ENCODE results near the gene NEUROG3. TPM values are rescaled to one million over a fixed set of nuclear protein-coding genes. Genes with fewer than 3 reads are reported as not detected.

Gene NEUROG3
- total and polyA plus RNA-seq, 12 donors: 0.07 to 0.78 (median 0.38) TPM; not detected in 8

- Histone ChIP-seq H3K27ac (no peak overlapping the region), H3K9me3 (replicated peaks in 1 of 3) (no peaks in the 10 kb centered on the region), H3K4me3 (no peak overlapping the region), H3K4me1 (replicated peaks in 1 of 2) (peaks cover 0 to 6% of the 10 kb centered on the region in 2 donors), H3K36me3 (replicated peaks in 1 of 2) (no peaks in the 10 kb centered on the region), H3K27me3 (peaks cover 90% of the 10 kb centered on the region)
- no peak for DNase-seq
- 3 to 5% (median 3%) methylated on average over 16 to 23 of the region's 23 CpGs for WGBS, 4 donors
- intact Hi-C loops (cut with DNase I): no loop called here
- no peak for TF ChIP-seq CTCF (IDR thresholded peaks at IDR 0.05)
- TF ChIP-seq POLR2A (IDR thresholded peaks at IDR 0.05): no peak
Observed at GRCh38 chr10:69569396-69569934, 3.8 kb downstream of the NEUROG3 start.

- TF ChIP-seq POLR2A (IDR thresholded peaks at IDR 0.05) (no peak), CTCF (IDR thresholded peaks at IDR 0.05) (no peak)
- DNase-seq: no peak
- WGBS, 4 donors: 3 to 8% (median 4%) methylated on average over 24 to 41 of the region's 41 CpGs
- H3K27ac ChIP-seq: no peak overlapping the region
- peaks cover 0 to 6% of the 10 kb centered on the region in 2 donors for H3K4me1 ChIP-seq (replicated peaks in 1 of 2)
- H3K36me3 ChIP-seq (replicated peaks in 1 of 2): no peaks in the 10 kb centered on the region
- H3K27me3 ChIP-seq: peaks cover 82% of the 10 kb centered on the region
- no peaks in the 10 kb centered on the region for H3K9me3 ChIP-seq (replicated peaks in 1 of 3)
- H3K4me3 ChIP-seq: no peak overlapping the region
- intact Hi-C loops (cut with DNase I): no loop called here
Observed at GRCh38 chr10:69568472-69569395, 4.5 kb downstream of the NEUROG3 start.

- 5 to 11% (median 9%) methylated on average over 9 to 15 of the region's 15 CpGs for WGBS, 4 donors
- TF ChIP-seq POLR2A (IDR thresholded peaks at IDR 0.05) (no peak), CTCF (IDR thresholded peaks at IDR 0.05) (no peak)
- H3K4me3 ChIP-seq: no peak overlapping the region
- no peaks in the 10 kb centered on the region for H3K36me3 ChIP-seq (replicated peaks in 1 of 2)
- H3K27ac ChIP-seq: no peak overlapping the region
- peaks cover 74% of the 10 kb centered on the region for H3K27me3 ChIP-seq
- H3K9me3 ChIP-seq (replicated peaks in 1 of 3): no peaks in the 10 kb centered on the region
- peaks cover 0 to 6% of the 10 kb centered on the region in 2 donors for H3K4me1 ChIP-seq (replicated peaks in 1 of 2)
- peak; percentile 44 to 64 (median 54) for DNase-seq
- intact Hi-C loops (cut with DNase I): no loop called here
Observed at GRCh38 chr10:69567920-69568319, 5.3 kb downstream of the NEUROG3 start.

GRCh38 chr10:69562731-69563254 lies 10.4 kb downstream of the NEUROG3 start:
- TF ChIP-seq CTCF (IDR thresholded peaks at IDR 0.05) (no peak), POLR2A (IDR thresholded peaks at IDR 0.05) (no peak)
- Histone ChIP-seq H3K4me1 (replicated peaks in 1 of 2) (no peaks in the 10 kb centered on the region), H3K27ac (no peak overlapping the region), H3K9me3 (replicated peaks in 1 of 3) (no peaks in the 10 kb centered on the region), H3K4me3 (no peak overlapping the region), H3K27me3 (peaks cover 26% of the 10 kb centered on the region), H3K36me3 (replicated peaks in 1 of 2) (no peaks in the 10 kb centered on the region)
- WGBS, 4 donors: 57 to 68% (median 67%) methylated on average over 5 of the region's 5 CpGs
- intact Hi-C loops (cut with DNase I): no loop called here
- DNase-seq: no peak

All from adrenal gland (tissue), 12 donors.